Smooth muscle cell (in vitro differentiated cells): ENCODE results near the gene ARHGAP24. TPM values are rescaled to one million over a fixed set of nuclear protein-coding genes. Genes with fewer than 3 reads are reported as not detected.

Experiments used
- DNase-seq: peaks from one replicate; lab custom pipeline; 2025; ENCODE audit not compliant: unreplicated experiment; lab: John Stamatoyannopoulos, UW
- H2AFZ ChIP-seq: fragments of 200-600 bp; sonication (generic); 2 replicates; pipeline ENCODE4 v1.6.0; 2016; ENCODE audit warnings: antibody characterized with exemption, low read depth, mild to moderate bottlenecking
- H3F3A ChIP-seq: fragments of 200-600 bp; sonication (generic); 2 replicates; pipeline ENCODE4 v1.6.0; 2017; ENCODE audit warnings: antibody characterized with exemption, low read depth
- H3K27ac ChIP-seq: fragments of 200-600 bp; sonication (generic); 2 replicates; pipeline ENCODE4 v1.5.1; 2016; ENCODE audit warnings: low read depth, mild to moderate bottlenecking
- H3K27me3 ChIP-seq: fragments of 200-600 bp; sonication (generic); 2 replicates; pipeline ENCODE4 v1.6.1; 2016; ENCODE audit warnings: low read depth, mild to moderate bottlenecking
- H3K36me3 ChIP-seq: fragments of 200-600 bp; sonication (generic); 2 replicates; pipeline ENCODE4 v1.5.1; 2016; ENCODE audit warnings: low read depth
- H3K4me1 ChIP-seq: fragments of 200-600 bp; sonication (generic); 2 replicates; pipeline ENCODE4 v1.5.1; 2016; ENCODE audit warnings: low read depth
- H3K4me2 ChIP-seq: fragments of 200-600 bp; sonication (generic); 2 replicates; pipeline ENCODE4 v1.6.0; 2016; ENCODE audit warnings: mild to moderate bottlenecking
- H3K4me3 ChIP-seq: fragments of 200-600 bp; sonication (generic); 2 replicates; pipeline ENCODE4 v1.5.1; 2016; ENCODE audit warnings: mild to moderate bottlenecking
- H3K79me2 ChIP-seq: fragments of 200-600 bp; sonication (generic); 2 replicates; pipeline ENCODE4 v1.6.0; 2016; ENCODE audit warnings: low read depth, mild to moderate bottlenecking
- H3K9ac ChIP-seq: fragments of 200-600 bp; sonication (generic); 2 replicates; pipeline ENCODE4 v1.6.0; 2016; ENCODE audit warnings: low read depth
- H3K9me3 ChIP-seq: fragments of 200-600 bp; sonication (generic); replicated peaks from 2 replicates; pipeline ENCODE4 v1.5.1; 2016; ENCODE audit warnings: low read depth
- H4K20me1 ChIP-seq: fragments of 200-600 bp; sonication (generic); 2 replicates; pipeline ENCODE4 v1.6.0; 2016; ENCODE audit warnings: low read depth
- CTCF ChIP-seq: fragments of 200-600 bp; sonication (generic); IDR thresholded peaks from 2 replicates; pipeline ENCODE4 v1.5.1; 2017; ENCODE audit warnings: borderline replicate concordance, mild to moderate bottlenecking, antibody characterized with exemption; ENCODE audit not compliant: insufficient read depth, poor library complexity, severe bottlenecking
- WGBS: methylation state at CpG from one replicate; pipeline ENCODE4 v1.1.7; 2016; ENCODE audit warnings: low lambda C conversion rate; 5-methylcytosine and 5-hydroxymethylcytosine counted together
- polyA plus RNA-seq: library from polyadenylated mRNA; unstranded; fragments of >200 nt; fragmentation: Nextera tagmentation; extraction: Ambion mirVana; gene quantifications from 2 replicates; pipeline ENCODE4 v1.2.1, GENCODE V29; 2016
- total RNA-seq: library from RNA; depleted of rRNA; stranded (reverse); fragments of >200 nt; gene quantifications from 2 replicates; pipeline ENCODE4 v1.2.3, GENCODE V29; 2014

ARHGAP24 gene
- total and polyA plus RNA-seq, 2 experiments from 2014 or later: 4.9 to 18.2 TPM

- H3F3A ChIP-seq: no peaks in the 10 kb centered on the region
- no peaks in the 10 kb centered on the region for H3K27me3 ChIP-seq
- H4K20me1 ChIP-seq: peaks cover 4% of the 10 kb centered on the region
- H3K79me2 ChIP-seq: no peaks in the 10 kb centered on the region
- WGBS: 76% methylated on average over 3 of the region's 3 CpGs
- no peak overlapping the region for H2AFZ ChIP-seq
- no peaks in the 10 kb centered on the region for H3K9me3 ChIP-seq
- H3K9ac ChIP-seq: no peak overlapping the region
- TF ChIP-seq CTCF: no peak
- H3K27ac ChIP-seq: no peak overlapping the region
- H3K36me3 ChIP-seq: no peaks in the 10 kb centered on the region
- no peak for DNase-seq
- H3K4me2 ChIP-seq: no peak overlapping the region
- no peaks in the 10 kb centered on the region for H3K4me1 ChIP-seq
- no peak overlapping the region for H3K4me3 ChIP-seq
Observed at GRCh38 chr4:85510632-85510984, 35.7 kb downstream of the ARHGAP24 start.

GRCh38 chr4:85512446-85513205 lies 37.7 kb downstream of the ARHGAP24 start:
- H3K4me1 ChIP-seq: no peaks in the 10 kb centered on the region
- no peak overlapping the region for H3K27ac ChIP-seq
- H3F3A ChIP-seq: no peaks in the 10 kb centered on the region
- no peak for TF ChIP-seq CTCF
- no peak overlapping the region for H3K9ac ChIP-seq
- no peaks in the 10 kb centered on the region for H3K79me2 ChIP-seq
- no peaks in the 10 kb centered on the region for H3K36me3 ChIP-seq
- 70% methylated on average over 2 of the region's 2 CpGs for WGBS
- H3K4me2 ChIP-seq: no peak overlapping the region
- DNase-seq: no peak
- H2AFZ ChIP-seq: no peak overlapping the region
- no peaks in the 10 kb centered on the region for H3K27me3 ChIP-seq
- no peak overlapping the region for H3K4me3 ChIP-seq
- H4K20me1 ChIP-seq: peaks cover 4% of the 10 kb centered on the region
- H3K9me3 ChIP-seq: no peaks in the 10 kb centered on the region

- Histone ChIP-seq H2AFZ (no peak overlapping the region), H3F3A (no peaks in the 10 kb centered on the region), H3K9me3 (no peaks in the 10 kb centered on the region), H3K27me3 (no peaks in the 10 kb centered on the region), H3K4me1 (no peaks in the 10 kb centered on the region), H3K36me3 (no peaks in the 10 kb centered on the region), H3K79me2 (no peaks in the 10 kb centered on the region), H3K4me2 (no peak overlapping the region), H4K20me1 (peaks cover 4% of the 10 kb centered on the region), H3K27ac (no peak overlapping the region), H3K4me3 (no peak overlapping the region), H3K9ac (no peak overlapping the region)
- no peak for DNase-seq
- no peak for TF ChIP-seq CTCF
- 96% methylated on average over 1 of the region's 1 CpG for WGBS
Observed at GRCh38 chr4:85514117-85514516, 39.2 kb downstream of the ARHGAP24 start.

- Histone ChIP-seq H2AFZ (no peak overlapping the region), H3K9ac (no peak overlapping the region), H3K27ac (no peak overlapping the region), H3K4me3 (no peak overlapping the region), H3K36me3 (no peaks in the 10 kb centered on the region), H4K20me1 (peaks cover 4% of the 10 kb centered on the region), H3K4me2 (no peak overlapping the region), H3F3A (no peaks in the 10 kb centered on the region), H3K27me3 (no peaks in the 10 kb centered on the region), H3K79me2 (no peaks in the 10 kb centered on the region), H3K9me3 (no peaks in the 10 kb centered on the region), H3K4me1 (no peaks in the 10 kb centered on the region)
- 95% methylated on average over 5 of the region's 5 CpGs for WGBS
- no peak for DNase-seq
- TF ChIP-seq CTCF: no peak
Observed at GRCh38 chr4:85514783-85515182, 39.8 kb downstream of the ARHGAP24 start.
